A673 (cell line): ENCODE data around the gene CACNG4.

ENCODE experiments used
- CTCF ChIP-seq: fragments of 300-800, 200-600 bp; sonication (generic); conservative IDR thresholded peaks from 2 replicates; pipeline ENCODE4 v1.5.1; 2017; ENCODE audit warnings: low read depth, mild to moderate bottlenecking, antibody characterized with exemption, low read length, moderate library complexity, mixed read lengths
- EZH2 ChIP-seq: fragments of 200-600 bp; sonication (generic); IDR thresholded peaks from 2 replicates; pipeline ENCODE4 v1.6.1; 2017; ENCODE audit warnings: borderline replicate concordance, low read depth, mild to moderate bottlenecking, mixed read lengths, antibody characterized with exemption, low read length; ENCODE audit not compliant: poor library complexity, severe bottlenecking

GRCh38 chr17:66928949-66929348 is 35.6 kb upstream of the CACNG4 start:
- TF ChIP-seq CTCF (no peak), EZH2 (no peak)
